NB4 (cell line): ENCODE measurements around the gene CYSRT1.
A peak's percentile ranks its signal among the peaks of the same experiment; 100 is the strongest.

ENCODE experiments used
- DNase-seq: peaks from one replicate; pipeline ENCODE4 v3.0.0; 2010; ENCODE audit warnings: low read depth
- H3K4me3 ChIP-seq: one replicate; pipeline ENCODE4 v1.5.1; 2011; ENCODE audit warnings: mild to moderate bottlenecking, low read depth, low read length, moderate library complexity
- CTCF ChIP-seq: IDR thresholded peaks from one replicate; pipeline ENCODE4 v1.5.1; 2012; ENCODE audit warnings: low read depth, low read length
- MYC ChIP-seq: IDR thresholded peaks from 2 replicates; pipeline ENCODE4 v1.6.1; 2011; ENCODE audit warnings: low read depth, low read length
- POLR2A ChIP-seq: IDR thresholded peaks from 2 replicates; pipeline ENCODE4 v1.6.1; 2011; ENCODE audit warnings: mild to moderate bottlenecking; ENCODE audit not compliant: insufficient read length; ENCODE audit errors: extremely low read depth
- TF ChIP-seq, protein P1 (sequence below): IDR thresholded peaks from 2 replicates; pipeline ENCODE4 v1.6.1; 2011; ENCODE audit warnings: low read depth, low read length

Gene CYSRT1

GRCh38 chr9:137265496-137266161 lies 40.7 kb downstream of the CYSRT1 start:
- TF ChIP-seq, protein P1, sequence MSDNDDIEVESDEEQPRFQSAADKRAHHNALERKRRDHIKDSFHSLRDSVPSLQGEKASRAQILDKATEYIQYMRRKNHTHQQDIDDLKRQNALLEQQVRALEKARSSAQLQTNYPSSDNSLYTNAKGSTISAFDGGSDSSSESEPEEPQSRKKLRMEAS: no peak
- TF ChIP-seq MYC (no peak), POLR2A (no peak), CTCF (no peak)
- no peak overlapping the region for H3K4me3 ChIP-seq

GRCh38 chr9:137266162-137266527 lies 41.2 kb downstream of the CYSRT1 start:
- no peak for TF ChIP-seq MYC
- TF ChIP-seq CTCF: no peak
- TF ChIP-seq POLR2A: no peak
- TF ChIP-seq, protein P1: no peak
- no peak for DNase-seq
- H3K4me3 ChIP-seq: no peak overlapping the region

More at GRCh38 chr9:137265496-137266161, 40.7 kb downstream of the CYSRT1 start:
- DNase-seq: no peak

DNA sequence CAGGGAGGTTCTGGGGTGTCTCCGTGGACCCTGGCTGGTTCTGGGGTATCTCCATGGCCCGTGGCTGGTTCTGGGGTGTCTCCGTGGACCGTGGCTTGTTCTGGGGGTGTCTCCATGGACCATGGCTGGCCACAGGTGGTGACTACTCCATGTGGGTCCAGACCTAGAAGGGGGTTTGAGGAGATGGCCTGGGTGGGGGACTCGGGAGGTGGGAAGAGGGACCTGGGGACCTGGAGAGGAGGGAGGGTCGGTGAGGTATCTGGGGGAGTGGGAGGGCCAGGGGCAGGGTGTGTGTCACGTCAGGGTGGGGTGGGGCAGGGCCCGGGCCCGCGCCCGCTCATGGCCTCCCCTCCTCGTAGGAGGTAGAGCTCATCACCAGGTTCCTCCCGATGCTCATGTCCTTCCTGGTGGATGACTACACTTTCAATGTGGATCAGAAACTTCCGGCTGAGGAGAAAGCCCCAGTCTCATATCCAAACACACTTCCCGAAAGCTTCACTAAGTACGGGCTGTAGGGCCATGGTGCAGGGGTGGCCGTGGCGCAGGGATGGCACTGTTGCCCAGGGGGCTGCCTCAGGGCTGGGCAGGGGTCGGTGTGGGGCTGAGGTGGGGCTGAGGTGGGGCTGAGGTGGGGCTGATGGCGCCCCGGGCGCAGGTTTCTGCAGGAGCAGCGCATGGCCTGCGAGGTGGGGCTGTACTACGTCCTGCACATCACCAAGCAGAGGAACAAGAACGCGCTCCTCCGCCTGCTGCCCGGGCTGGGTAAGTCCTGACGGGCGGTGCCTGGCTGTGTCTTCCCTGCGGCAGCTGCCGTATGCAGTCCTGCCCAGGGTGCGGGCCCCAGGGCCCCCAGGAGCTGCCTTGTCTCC lies 41.8 kb downstream of the CYSRT1 start:
- TF ChIP-seq MYC (no peak), CTCF (no peak), POLR2A (no peak)
- TF ChIP-seq, protein P1: no peak
- H3K4me3 ChIP-seq: no peak overlapping the region
- DNase-seq: no peak

DNA sequence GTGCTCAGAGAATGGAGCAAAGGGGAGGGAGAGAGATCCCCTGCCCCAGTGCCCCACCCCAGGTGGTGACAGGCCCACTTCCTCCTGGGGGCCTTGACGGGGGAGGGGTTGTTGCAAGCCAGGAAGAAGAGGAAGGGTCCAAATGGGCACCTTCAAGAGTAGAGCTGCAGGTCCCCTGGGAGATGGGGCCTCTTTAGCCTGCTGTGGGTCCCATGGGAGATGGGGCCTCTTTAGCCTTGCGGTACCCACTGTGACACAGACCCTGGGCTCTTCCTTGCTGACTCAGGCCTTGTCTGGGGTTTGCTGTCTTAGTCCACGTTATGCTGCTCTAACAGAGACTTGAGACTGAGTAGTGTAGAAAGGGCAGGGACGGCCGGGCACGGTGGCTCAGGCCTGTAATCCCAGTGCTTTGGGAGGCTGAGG lies 43.0 kb downstream of the CYSRT1 start:
- TF ChIP-seq CTCF (no peak), MYC (no peak; the same call in 1 of the 2 replicates), POLR2A (no peak)
- TF ChIP-seq, protein P1: no peak; the same call in 1 of the 2 replicates
- DNase-seq: peak; percentile 99
- no peak overlapping the region for H3K4me3 ChIP-seq

GRCh38 chr9:137268538-137269201 lies 43.7 kb downstream of the CYSRT1 start:
- TF ChIP-seq CTCF (no peak), POLR2A (no peak), MYC (no peak)
- TF ChIP-seq, protein P1: no peak
- DNase-seq: peak; percentile 54
- H3K4me3 ChIP-seq: no peak overlapping the region
